Measurements from ENCODE around the gene RIC3. TPM values are rescaled to one million over a fixed set of nuclear protein-coding genes. Genes with fewer than 3 reads are reported as not detected.

Gene RIC3
- total RNA-seq, 1 donor from 2014 or later, result 12.9 TPM

DNA sequence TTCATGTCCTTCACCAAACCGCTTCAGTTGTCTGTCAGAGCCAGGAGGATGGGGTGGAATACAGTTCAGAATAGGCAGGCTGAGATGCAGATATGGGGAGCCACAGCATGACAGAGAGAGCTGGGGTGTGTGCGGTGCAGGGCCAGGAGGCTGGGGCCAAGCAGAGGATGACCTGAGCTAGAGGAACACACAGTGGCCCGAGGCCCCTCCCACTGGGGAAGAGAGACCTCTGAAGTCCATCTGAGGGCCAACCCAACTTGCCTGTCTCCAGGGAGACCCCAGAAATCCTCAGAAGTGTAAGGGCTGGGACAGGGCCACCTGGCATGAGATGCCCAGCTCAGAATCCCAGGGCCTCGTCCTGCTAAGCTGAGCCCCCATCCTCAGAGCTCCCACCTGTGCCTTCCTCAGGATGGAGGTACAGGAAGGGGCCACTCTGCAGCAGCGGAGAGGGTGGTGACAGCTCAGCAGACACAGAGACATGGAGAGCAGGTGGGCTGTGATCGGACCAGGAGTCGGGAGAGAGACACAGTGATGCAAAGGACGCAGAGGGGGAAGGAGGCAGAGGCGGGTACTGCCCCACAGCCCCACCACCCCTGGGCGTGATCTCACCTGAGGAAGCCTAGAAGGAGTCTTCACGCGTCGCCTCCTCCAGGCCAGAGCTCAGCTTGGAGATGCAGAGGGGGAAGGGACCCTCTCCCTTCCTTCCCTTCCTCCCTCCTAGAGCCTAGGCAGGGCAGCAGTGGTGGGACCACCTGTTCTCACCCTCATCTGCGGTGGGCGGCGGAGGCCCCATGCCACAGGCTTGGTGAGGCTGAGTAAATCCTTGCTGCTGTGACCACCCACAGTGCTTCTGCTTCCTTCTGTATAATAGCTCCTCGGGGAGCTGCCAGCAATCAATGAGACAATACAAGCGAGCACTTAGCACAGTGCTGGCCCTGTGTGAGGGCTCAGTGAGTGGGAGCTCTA, 96.9 kb downstream of the RIC3 start:
- no peaks in the 10 kb centered on the region for H3K27me3 ChIP-seq (ENCODE audit: low read depth)
- peaks cover 37% of the 10 kb centered on the region for H3K4me1 ChIP-seq
- DNase-seq, result no peak
- no peak overlapping the region for H3K27ac ChIP-seq (replicated peaks)
- intact Hi-C loops (cut with micrococcal nuclease), result loop anchor here (10.0 kb wide), 1 partner anchor 47 kb away; no protein-coding TSS in a partner anchor
- H3K4me3 ChIP-seq, result no peak overlapping the region
- no peaks in the 10 kb centered on the region for H3K9me3 ChIP-seq (replicated peaks)
- H3K36me3 ChIP-seq, result no peaks in the 10 kb centered on the region
- TF ChIP-seq, protein P1, sequence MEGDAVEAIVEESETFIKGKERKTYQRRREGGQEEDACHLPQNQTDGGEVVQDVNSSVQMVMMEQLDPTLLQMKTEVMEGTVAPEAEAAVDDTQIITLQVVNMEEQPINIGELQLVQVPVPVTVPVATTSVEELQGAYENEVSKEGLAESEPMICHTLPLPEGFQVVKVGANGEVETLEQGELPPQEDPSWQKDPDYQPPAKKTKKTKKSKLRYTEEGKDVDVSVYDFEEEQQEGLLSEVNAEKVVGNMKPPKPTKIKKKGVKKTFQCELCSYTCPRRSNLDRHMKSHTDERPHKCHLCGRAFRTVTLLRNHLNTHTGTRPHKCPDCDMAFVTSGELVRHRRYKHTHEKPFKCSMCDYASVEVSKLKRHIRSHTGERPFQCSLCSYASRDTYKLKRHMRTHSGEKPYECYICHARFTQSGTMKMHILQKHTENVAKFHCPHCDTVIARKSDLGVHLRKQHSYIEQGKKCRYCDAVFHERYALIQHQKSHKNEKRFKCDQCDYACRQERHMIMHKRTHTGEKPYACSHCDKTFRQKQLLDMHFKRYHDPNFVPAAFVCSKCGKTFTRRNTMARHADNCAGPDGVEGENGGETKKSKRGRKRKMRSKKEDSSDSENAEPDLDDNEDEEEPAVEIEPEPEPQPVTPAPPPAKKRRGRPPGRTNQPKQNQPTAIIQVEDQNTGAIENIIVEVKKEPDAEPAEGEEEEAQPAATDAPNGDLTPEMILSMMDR (IDR thresholded peaks at IDR 0.05; ENCODE audit: borderline replicate concordance), result no peak

DNA sequence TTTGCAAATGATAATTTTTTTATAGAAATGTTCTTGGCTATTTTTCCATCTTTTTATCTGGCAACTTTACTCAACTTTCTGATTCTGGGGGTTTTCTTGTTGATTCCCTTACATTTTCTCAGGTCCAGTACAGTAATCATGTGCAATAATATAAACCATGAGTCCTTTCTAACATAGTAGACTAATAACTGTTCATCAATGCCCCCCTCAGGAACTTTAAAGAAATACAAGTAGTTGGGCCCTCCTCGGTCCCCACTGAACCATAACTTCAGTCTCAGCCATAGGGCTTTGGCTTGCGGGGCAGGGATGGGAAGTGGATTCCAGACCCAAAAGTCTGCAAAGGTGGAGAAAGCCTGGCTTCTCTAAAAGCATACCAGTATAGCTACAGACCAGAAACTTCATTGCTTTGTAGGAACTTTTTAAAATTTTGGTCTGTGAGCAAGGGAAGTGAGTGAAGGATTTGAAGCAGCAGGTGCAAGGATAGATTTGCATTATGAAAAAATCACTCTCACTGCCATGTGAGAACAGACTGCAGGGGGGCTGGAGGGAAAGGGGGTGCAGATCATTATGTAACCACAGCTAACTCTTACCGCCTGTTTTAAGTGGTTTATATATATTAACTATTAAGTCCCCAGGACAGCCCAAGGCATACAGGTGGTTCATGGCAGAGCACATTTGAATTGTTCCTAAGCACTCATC, 98.3 kb downstream of the RIC3 start:
- Histone ChIP-seq H3K27me3 (ENCODE audit: low read depth) (no peaks in the 10 kb centered on the region), H3K9me3 (replicated peaks) (no peaks in the 10 kb centered on the region), H3K36me3 (no peaks in the 10 kb centered on the region), H3K27ac (replicated peaks) (no peak overlapping the region), H3K4me3 (no peak overlapping the region), H3K4me1 (peaks cover 51% of the 10 kb centered on the region)
- intact Hi-C loops (cut with micrococcal nuclease), result loop anchor here (10.0 kb wide), 1 partner anchor 46 kb away; no protein-coding TSS in a partner anchor
- TF ChIP-seq, protein P1 (IDR thresholded peaks at IDR 0.05; ENCODE audit: borderline replicate concordance), result peak; percentile 62
- DNase-seq, result no peak

DNA sequence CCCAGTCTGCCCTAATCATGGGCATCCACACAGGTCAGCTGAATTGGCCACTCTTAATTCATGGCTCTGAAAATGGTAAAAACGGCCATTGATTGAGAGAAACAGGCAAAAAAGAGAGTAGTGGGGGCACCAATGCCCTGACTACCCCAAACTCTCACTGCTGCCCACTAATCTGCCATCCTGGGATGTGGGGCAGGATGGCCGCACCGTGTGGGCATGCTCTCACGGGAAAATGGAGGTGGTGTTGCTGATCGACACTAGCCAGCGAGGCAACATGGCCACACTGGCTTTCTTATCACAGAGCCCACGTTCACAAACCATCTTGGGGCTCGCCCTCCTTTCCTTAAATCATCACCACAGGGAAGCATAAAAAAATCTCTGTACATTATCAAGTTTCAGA, 99.1 kb downstream of the RIC3 start:
- Histone ChIP-seq H3K27ac (replicated peaks) (peak overlapping the region; percentile 87), H3K4me1 (peaks cover 57% of the 10 kb centered on the region), H3K27me3 (ENCODE audit: low read depth) (no peaks in the 10 kb centered on the region), H3K36me3 (no peaks in the 10 kb centered on the region), H3K4me3 (no peak overlapping the region), H3K9me3 (replicated peaks) (no peaks in the 10 kb centered on the region)
- DNase-seq, result no peak
- intact Hi-C loops (cut with micrococcal nuclease), result loop anchor here (10.0 kb wide), 1 partner anchor 45 kb away; no protein-coding TSS in a partner anchor
- TF ChIP-seq, protein P1 (IDR thresholded peaks at IDR 0.05; ENCODE audit: borderline replicate concordance), result no peak

DNA sequence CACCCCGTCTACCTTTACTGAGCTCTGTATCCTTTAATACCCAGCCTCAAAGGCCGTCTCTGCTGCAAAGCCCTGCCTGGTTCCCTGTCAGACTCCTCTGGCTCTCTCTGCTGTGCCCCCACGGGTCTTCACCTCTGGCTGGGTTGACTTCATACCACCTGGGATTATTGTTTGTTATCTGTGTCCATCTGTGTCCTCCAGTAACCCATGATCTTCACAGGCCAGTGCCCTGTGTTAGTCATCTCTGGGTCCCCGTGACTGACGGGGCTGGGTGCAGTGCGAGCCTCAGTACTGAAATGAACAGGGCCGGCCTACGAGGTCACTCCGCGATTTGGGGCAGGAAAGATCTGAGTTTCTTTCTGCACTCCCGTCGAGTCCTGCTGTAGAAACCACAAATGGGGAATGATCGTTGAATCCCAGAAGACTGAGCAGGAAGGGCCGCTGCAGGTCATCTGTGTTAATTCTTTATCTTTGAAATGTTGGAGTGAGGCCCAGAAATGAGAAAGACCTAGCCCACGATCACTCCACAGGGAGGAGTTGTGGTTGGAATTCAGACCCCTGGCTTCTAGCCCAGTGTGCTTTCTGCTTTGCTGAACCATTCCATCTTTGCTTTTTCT, 100.1 kb downstream of the RIC3 start:
- Histone ChIP-seq H3K36me3 (no peaks in the 10 kb centered on the region), H3K9me3 (replicated peaks) (no peaks in the 10 kb centered on the region), H3K27me3 (ENCODE audit: low read depth) (no peaks in the 10 kb centered on the region), H3K27ac (replicated peaks) (peak overlapping the region; percentile 87), H3K4me1 (peaks cover 66% of the 10 kb centered on the region), H3K4me3 (peak overlapping the region; percentile 46)
- intact Hi-C loops (cut with micrococcal nuclease), result no loop called here
- DNase-seq, result peak; percentile 46
- TF ChIP-seq, protein P1 (IDR thresholded peaks at IDR 0.05; ENCODE audit: borderline replicate concordance), result no peak

DNA sequence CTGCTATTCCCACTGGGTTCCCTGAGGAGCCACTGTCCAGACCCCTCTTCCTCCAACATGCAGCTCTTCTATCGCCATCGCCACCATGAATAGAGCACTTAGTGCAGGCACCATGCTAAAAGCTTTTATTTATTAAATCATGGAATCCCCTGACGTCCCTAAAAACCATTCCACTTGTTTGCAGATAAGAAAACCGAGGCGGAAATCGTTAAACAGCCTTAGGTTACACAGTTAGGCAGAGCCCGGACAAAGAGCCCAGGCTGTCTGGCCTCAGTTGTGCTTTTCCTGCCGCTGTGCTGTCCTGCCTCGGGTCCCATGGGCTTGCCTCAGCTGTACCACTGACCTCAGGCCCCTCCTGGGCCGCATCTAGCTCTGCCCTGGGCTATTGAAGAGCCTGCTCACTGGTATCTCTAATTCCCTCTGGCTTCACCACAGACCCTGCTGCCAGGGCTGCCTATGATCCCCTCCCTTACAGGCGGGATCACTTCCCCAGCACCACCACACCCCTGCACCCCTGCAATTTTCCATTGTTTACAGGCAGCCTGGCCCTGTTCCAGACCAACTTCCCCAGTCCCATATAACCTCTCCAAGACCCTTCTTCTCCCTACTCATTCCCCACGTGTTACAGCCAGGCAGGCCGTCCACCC, 100.8 kb downstream of the RIC3 start:
- Histone ChIP-seq H3K27me3 (ENCODE audit: low read depth) (no peaks in the 10 kb centered on the region), H3K4me3 (peak overlapping the region; percentile 46), H3K9me3 (replicated peaks) (no peaks in the 10 kb centered on the region), H3K4me1 (peaks cover 73% of the 10 kb centered on the region), H3K27ac (replicated peaks) (peak overlapping the region; percentile 87), H3K36me3 (no peaks in the 10 kb centered on the region)
- peak; percentile 27 for DNase-seq
- intact Hi-C loops (cut with micrococcal nuclease), result no loop called here
- TF ChIP-seq, protein P1 (IDR thresholded peaks at IDR 0.05; ENCODE audit: borderline replicate concordance), result no peak

Data from left ventricle myocardium inferior (tissue), 1 donor.